Left renal pelvis (tissue), 4 donors: ENCODE data around the gene NUCB2. TPM values are rescaled to one million over a fixed set of nuclear protein-coding genes. Genes with fewer than 3 reads are reported as not detected.

ENCODE experiments used
- DNase-seq, 4 donors: peaks; one replicate each; pipeline ENCODE4 v3.0.0-alpha.2; 2013; ENCODE audit warnings: low read depth in 4 of 4, low spot score in 3 of 4
- polyA plus RNA-seq, 4 donors: library from polyadenylated mRNA; unstranded; fragments of 120-200 nt; gene quantifications; one replicate each; pipeline ENCODE4 v1.2.1, GENCODE V29; 2013; ENCODE audit not compliant: insufficient read length in 4 of 4

NUCB2 gene
- polyA plus RNA-seq, 4 donors, result 60.6 to 138 (median 101) TPM

DNA sequence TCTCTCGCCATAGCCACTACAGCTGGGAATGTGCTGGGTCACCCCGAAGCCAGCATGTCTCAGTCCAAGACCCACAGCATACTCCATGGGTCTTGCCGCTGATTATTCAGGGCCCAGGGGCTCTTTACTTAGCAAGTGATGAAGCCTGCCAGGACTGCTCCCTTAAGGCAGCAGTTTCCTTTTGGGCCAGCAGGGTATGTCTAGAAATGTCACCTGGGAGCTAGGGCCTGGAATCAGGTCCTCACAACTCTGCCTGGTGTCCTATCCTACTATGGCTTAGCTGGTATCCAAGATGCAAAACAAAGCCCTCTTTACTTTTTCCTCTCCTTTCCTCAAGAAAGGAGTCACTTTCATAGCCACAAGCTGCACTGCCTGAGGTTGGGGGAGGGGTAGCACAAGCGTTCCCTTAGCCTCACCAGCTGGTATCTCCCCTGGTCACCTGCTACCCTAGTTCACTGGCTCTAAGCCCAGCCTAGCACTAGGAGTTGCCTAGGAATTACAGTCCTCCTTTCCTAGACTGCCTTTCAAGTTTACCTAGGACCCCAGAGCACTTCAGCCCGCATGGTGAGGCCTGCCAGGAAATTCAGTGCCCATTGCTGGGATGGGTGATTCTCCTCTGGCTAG, 52.4 kb downstream of the NUCB2 start:
- DNase-seq, result no peak

DNA sequence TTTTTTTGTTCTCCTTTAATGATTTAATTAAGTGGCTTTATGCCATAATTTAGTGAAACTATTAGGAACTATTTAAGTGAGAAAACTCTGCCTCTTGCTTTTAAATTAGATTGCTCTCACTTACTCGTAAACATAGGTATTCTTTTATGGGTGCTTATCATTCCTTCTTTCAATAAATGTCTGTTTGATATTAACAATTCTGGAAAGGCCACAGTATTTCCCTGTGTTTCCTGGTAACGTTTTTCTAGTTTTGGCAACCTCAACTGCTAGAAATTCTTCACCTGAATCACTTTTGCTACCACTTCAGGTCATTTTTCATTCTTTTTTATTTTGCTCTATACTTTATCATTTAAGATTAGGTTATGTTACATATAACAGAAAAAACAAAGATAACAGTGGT, 55.1 kb downstream of the NUCB2 start:
- no peak for DNase-seq

- DNase-seq, result no peak
These were observed 57.5 kb downstream of the NUCB2 start for GRCh38 chr11:17333799-17334586.

- no peak for DNase-seq
These were observed 66.7 kb downstream of the NUCB2 start for GRCh38 chr11:17343257-17343656.

- no peak for DNase-seq
These were observed 67.4 kb downstream of the NUCB2 start for GRCh38 chr11:17343907-17344306.

DNA sequence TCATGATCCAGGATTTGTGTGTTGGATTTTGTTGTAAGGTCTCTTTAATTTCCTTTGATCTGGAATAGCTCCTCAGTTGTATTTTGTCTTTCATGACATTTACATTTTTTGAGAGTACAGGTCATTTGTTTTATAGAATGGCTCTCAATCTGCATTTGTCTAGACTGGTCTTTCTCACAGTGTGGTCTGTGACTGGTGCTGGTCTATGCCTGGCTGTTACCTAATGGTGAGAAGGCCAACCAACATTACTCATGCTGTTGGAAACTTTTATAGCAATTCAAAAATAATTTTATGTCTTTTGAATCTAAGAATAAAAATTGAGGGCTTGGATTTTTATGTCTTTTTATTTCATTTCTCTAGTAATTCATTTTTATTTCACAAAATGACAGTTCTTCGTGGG, 71.1 kb downstream of the NUCB2 start:
- DNase-seq, result no peak

DNA sequence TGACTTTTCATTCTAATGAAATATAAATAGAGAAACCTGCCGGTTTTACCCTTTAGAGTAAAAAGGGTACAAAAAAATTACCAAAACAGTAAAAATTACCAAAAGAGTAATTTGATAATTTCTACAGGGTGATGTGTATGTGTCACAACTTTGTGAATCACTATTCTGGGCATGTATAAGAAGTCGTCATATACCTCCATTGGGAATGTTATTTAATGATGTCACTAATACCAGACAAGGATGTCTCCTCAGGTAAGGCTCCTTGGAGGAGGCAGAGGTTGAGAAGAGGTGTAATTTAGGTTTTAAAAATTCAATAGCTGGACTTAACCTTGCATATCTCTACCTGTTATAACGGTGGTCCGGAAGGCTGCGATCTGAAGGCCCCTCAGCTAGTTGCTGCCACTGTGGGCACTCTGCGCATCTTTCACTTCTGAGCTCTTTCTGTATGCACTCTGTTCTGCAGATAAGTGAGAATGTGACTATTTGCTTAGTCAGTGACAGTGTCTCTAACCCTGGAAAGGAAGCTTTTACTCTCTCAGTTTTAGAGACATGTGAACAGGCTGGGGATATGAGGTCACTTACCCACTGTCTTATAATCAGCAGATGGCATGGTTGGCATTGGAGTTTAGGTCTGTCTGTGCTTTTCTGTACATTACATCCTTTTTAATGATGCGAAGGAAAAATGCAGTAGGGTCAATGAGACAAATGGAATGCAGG, 74.1 kb downstream of the NUCB2 start:
- DNase-seq, result no peak

DNA sequence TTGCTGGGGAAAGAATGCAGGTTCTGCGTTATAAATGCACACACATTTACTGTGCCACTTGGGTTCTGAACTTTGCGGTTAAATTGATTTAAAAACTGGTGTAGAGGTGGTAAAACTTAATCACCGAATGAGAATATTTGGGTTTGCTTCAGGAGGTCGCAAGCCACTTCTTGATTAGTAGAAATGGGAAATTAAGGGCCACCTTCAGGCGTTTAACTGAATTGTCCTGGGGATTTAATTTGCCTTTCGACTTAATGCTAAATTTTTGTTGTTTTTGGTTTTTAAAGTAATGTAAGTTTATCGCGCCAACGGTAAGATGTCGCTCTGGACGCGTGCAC, 74.6 kb downstream of the NUCB2 start:
- DNase-seq, result no peak

DNA sequence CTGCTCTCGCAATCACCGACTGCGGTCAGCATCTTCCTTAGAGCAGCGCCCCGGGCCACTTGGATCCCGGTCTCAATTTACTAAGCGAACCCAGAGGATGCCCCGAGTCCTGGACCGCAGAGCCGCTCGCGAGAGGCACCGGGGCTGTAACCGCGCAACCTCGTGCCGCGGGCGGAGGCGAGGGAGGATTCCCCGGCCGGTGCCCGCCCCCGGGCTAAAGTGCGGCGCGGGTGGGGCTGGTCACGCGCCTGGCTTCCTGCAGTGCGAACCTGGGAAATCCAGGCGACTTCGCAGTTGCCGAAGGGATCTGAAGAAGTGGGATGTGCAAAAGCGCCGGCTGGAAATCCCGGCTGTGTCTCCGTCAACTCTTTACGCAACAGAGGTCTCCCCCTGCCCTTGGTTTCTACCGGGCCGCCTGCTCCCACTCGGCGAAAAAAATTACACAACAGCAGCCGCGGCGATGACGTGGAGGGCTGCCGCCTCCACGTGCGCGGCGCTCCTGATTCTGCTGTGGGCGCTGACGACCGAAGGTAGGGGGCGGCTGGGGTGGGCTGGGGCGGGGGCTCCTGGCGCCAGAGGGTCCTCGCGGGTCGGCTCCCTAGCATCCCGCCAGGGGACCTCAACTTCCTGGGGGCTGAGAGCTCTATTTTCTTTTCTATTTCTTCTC, 75.1 kb downstream of the NUCB2 start, which contains the start of gene NCR3LG1:
NCR3LG1 (plus strand) TSS at position 291 of the 667 bp plus-strand sequence; CDS start at position 461, 170 bp downstream.
- peak in 2 of 4 donors; percentile 19 to 23 for DNase-seq

DNA sequence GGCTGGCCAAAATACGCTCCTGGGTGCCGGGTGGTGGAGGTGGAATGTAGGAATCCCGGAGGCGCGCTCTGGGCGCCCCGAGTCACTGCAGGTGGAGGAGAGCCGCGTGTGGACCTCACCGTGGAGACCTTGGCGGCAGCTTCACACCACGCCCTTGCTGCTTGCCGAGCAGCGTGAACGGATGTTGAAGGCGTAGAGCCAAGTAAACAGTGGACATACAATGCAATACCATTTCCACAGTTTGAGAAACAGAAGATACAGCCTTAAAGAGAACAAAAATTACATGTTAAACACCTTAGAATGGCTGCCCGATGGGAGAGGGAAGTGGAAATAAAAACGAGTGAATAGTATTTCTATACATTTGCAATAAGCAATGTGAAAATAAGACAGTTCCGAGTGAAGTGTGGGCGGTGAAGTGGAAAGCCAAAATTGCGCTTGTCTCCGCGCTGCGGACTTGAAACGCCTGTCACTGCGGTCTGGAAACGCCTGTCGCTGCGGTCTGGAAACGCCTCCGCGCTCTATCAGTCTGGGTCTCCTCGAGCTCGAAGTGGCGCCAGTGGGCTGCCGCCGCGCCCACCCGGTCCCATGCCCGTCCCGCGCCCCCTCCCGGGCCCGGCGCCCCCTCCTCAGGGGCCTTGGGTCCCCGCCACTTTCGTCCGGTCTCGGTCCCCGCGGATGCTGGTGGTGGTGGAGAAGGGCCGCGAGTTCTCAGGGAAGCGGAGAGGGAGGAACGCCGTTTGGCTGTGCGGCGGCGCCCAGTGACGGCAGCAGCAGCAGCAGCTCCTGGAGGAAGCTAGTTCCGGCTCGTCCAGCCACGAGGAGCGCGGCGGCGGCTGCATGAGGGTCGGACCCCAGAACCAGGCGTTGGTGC, 76.6 kb downstream of the NUCB2 start:
- peak in 3 of 4 donors; percentile 55 to 60 (median 57) for DNase-seq

GRCh38 chr11:17353821-17354600, 77.5 kb downstream of the NUCB2 start:
- peak in 1 of 4 donors; percentile 6 for DNase-seq

DNA sequence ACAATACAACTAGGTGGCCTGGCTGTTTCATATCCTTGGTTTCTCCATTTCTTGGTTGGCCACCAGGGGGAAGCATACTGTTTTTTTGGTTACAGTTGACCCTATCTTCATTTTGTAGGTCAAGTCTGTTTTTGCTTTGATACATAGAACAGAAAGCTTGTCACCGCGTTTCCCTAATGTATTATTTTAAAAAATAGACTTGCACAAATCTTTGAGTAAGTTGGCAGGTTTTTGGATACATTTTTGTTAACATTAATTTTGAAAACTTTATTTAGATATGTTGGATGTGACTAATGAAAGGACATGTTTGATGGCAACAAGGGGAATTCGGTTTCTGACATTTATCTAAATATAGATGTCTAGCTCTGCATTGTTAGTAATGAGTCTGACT, 78.1 kb downstream of the NUCB2 start:
- DNase-seq, result peak in 2 of 4 donors; percentile 35 to 44

- no peak for DNase-seq
These were observed 90.0 kb downstream of the NUCB2 start for GRCh38 chr11:17366495-17366894.

DNA sequence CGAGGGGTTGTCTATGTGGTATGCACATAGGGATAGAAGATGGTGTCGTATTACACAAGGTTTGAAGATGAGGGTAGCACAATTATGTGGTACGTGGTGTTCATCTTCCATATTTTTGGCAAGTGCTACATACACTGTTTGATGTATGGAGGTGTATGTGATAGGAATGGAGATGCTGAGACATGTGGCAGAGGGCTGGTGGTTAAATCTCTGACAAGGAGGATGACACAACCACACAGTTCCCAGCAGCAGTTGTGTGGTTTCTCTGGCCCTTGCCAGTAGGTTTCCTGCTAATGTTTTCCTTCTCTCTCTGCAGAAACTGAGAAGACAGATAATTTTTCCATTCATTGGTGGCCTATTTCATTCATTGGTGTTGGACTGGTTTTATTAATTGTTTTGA, 92.0 kb downstream of the NUCB2 start:
- no peak for DNase-seq

DNA sequence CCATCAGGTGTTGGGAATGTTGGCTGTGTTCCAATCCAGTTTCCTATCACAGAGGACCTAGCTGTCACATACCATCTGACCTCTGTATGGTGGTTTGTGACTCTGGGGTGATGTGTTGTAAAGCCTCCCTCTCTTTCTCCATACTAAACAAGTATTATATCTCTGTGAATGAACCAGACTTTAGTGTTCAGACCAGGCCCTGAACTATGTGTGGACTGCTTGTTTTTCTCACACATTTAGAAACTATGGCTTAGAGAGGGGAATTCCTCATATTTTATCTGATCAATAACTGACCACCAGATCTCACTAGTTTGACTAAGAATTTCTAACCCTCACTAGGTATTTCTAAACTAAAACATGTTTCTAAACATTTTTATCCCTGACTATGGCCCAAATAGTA, 92.6 kb downstream of the NUCB2 start:
- DNase-seq, result no peak

DNA sequence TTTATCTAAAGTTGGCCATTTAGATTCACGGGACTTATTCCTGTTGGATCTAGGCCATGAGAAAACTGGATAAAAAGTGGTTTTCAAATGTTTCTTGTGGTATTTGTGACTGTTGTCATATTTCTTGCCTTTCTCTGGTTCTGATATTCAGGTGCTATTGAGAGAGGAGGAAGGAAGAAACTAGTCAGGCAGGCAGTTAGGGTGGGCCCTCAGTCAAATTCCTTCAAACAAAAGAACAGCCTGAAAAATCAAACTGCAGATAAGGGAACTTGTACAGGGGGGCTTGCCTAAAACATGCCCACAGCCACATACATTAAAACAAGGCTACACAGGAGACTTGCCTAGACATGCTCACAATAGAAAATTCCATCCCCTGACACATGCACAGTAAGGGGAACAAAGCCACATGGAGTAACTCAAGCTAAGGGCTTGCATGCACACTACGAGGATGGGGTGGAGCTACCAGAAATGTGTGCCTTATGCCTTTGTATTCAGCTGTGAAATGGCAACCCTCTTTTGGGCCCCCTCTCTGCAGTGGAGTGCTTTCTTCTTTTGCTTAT, 93.2 kb downstream of the NUCB2 start:
- no peak for DNase-seq

GRCh38 chr11:17371614-17372013, 95.1 kb downstream of the NUCB2 start:
- DNase-seq, result no peak

DNA sequence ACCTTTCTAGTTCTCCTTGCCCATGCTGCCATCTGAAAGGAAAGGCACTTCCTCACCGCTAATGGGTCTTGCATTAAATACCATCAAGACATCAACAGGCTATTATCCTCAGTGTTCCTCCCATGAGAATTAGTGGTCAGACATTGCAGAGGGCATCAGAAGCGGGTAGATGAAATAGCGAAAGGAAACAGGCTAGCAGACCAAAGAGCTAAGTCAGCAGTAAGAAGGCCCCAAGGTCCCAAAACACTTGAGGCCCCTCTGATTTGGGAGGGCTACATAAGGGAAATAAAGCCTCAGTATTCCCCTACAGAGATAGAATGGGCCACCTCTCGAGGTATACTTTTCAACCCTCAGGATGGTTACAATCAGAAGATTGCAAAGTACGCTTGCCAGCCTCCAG, 99.0 kb downstream of the NUCB2 start:
- DNase-seq, result no peak

DNA sequence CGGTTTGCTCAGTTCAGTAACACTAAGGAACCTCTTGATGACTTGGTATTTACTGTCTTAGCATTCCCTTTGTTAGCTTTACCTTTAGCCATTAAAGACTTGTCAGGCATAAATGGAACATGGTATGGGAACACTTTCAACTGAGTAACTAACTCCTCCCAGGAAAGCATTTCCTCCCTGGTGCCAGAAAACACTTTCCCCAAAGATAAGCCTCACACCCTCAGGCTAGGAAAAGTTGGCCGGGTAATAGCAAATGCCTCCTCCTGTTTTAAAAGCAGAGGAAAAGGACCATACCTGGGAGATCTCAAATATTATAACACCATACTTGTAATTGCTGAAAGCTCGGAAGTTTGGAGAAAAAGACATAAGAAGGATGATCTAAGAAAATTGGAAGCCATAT, 100.0 kb downstream of the NUCB2 start:
- DNase-seq, result no peak
